NCI-H187 (cell line): ENCODE data around the gene PLXNA4.
A peak's percentile ranks its signal among the peaks of the same experiment; 100 is the strongest.

Experiments
- DNase-seq, 2 experiments: peaks; one replicate each; lab custom pipeline; 2025; lab: John Stamatoyannopoulos, UW

PLXNA4 gene

DNA sequence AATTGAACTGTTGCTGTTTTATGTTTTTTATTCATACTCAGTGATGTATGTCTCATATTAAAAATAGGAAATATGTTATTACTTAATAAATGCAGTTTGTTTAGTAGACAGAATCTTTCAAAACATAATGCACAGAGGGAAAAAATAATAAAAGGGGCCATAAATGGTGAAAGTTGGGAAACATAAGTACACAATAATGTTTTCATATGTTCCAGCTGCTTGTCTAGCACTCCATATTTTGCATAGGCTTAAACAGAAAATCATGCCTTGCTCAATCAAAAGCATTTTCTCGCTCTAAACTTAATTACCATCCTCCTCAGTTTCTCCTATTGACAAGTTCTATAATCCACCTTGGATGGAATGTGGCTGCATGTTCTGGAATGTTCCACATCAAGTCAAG lies 333.2 kb downstream of the PLXNA4 start:
- DNase-seq: no peak

- no peak for DNase-seq
Measured at GRCh38 chr7:132242192-132242812, 334.0 kb downstream of the PLXNA4 start.

GRCh38 chr7:132240821-132241422 lies 335.3 kb downstream of the PLXNA4 start:
- no peak for DNase-seq

DNA sequence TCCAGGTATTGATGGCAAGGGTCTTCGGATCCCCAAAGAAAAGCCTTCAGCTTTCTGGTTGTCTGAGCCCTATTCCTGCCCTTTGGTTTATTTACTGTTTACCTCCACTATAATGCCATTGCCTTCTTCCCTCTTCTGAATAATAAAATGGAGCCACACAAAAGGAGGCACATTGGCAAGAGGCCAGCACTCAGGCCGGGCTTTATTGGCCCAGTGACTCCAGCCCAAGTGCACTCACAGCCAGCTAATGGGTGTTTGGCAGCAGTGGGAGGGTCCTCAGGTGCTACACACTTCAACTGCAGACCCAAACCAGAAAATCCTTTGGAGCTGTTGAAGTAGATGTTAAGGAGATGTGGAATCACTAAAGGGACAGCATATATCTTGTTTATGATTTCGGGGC lies 336.0 kb downstream of the PLXNA4 start:
- DNase-seq: peak; percentile 79 to 82

DNA sequence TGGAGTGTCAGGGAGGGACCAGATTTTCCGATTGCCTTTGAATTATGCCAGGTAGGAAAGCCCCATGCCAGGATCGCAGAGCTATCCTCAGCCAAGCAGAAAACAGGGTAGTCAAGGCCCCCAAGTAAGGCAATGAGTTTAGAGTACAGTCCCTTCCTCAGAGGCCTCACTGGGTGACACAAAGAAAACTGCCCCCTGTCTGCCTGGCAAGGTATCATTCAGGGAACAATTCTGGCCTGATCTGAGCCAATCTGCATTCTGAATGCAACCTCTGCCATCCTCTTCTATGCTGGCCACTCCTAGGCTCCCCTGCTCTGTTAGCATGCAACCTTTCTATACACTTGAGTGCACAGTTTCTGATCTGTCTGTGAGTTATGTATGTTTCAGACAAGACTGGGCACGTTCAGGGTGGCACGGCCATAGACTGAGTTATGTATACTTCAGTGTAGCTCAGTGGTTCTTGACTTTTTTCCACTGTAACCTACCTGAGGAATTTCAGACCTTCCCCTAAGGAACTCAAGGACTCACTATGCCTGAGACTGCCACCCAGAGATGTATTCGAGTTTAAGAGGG lies 336.8 kb downstream of the PLXNA4 start:
- peak; percentile 23 to 40 for DNase-seq

- DNase-seq: no peak
Measured at GRCh38 chr7:132234711-132235110, 341.6 kb downstream of the PLXNA4 start.

DNA sequence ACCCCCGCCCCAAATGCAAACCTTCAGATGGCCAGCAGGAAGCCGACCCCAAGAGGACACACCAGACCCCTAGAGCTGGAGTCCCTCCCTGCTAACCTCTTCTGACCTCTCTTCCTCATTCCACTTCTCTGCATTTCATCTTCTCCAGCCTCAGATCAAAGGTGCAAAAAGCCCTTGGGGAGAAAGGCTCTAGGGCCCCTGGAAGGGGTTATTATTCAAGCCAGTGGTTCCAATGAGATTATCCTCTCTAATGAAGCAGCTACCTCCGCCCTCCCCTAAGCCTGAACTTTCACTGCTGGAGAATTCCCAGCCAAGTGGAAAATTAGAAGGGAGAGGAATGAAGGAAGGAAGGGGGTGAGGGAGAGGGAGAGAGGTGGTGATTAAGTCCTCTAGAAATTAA lies 343.9 kb downstream of the PLXNA4 start:
- DNase-seq: no peak

DNA sequence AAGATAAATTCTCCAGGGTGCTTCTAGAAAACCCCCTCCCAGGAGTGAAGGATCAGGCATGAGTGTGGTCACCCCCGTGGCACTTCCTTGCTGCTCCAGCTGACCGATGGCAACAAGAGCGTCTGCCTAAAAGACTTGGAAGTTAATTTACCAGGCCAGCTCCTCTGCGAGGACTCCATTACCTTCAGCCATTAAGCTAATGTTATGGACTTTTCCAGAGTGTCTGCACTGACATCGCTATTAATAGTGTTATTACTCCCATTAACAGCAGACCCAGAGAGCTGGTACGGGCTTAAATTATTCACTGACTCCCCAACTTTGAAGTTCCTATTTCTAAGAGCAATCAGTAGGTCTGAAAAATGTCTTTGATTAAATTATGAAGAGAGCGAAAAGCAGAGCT lies 345.8 kb downstream of the PLXNA4 start:
- no peak for DNase-seq

- no peak for DNase-seq
Measured at GRCh38 chr7:132228240-132228639, 348.0 kb downstream of the PLXNA4 start.

DNA sequence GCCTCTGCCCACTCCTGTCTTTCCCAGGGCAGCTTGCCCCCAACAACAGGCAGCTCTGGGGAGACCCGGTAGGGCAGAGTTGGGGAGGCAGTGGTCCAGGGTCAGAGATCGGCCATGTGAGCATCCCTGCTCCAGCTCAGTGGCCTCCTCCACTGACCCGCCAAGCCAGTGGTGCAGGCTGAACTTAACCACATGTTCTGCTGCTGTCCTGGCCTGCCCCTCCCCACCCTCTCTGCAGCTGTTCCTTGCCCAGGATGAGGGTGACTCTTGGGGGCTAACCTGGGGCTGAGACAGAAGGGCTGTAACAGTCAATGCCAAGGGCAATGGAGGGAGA lies 349.3 kb downstream of the PLXNA4 start:
- DNase-seq: no peak

DNA sequence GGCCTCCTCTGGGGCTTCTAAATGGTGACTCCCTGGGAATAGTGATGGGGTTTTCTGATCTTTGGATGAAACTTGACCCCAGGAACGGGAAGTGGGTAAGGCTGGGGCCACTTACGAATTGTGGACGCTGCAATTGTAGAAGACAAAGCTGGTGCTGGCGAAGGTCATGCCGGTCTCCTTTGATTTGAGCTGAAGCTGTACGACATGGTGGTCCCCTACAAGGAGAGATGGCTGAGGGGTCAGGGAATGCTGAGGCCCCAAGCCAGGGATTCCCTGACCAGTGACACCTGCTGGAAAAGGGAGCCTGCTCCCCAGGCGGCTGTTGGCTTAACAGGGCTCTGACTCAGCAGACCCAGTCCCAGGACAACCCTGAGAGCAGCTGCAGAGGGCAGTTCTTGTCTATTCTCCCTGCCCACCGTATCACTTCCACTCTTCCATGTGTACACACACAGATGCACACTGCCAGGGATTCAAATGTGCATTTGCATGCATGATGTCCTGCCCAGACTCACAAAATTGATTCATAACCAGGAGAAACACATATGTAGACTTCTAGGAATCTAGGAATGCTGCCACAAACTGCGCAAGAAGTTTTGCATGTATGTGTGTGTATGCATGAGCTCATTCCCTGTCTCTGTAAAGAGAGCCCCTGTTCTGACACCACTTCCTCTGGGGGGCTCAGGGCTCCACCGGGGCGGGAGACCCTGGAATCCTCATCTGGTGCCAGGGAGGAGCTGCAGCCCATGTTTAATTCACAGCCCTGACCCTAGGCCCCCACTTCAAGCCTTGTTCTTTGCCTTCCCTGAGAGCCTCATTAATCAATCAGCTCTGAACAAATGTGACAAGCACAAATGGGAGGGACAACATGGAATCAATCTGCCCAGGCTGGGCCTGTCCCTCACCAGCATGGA lies 350.0 kb downstream of the PLXNA4 start:
- DNase-seq: no peak

- no peak for DNase-seq
Measured at GRCh38 chr7:132225216-132226030, 350.8 kb downstream of the PLXNA4 start.

- no peak for DNase-seq
Measured at GRCh38 chr7:132221356-132221755, 354.9 kb downstream of the PLXNA4 start.

GRCh38 chr7:132220060-132220459 lies 356.2 kb downstream of the PLXNA4 start:
- DNase-seq: no peak

GRCh38 chr7:132218876-132219275 lies 357.4 kb downstream of the PLXNA4 start:
- DNase-seq: no peak

- no peak for DNase-seq
Measured at GRCh38 chr7:132216847-132217525, 359.3 kb downstream of the PLXNA4 start.

GRCh38 chr7:132214452-132214851 lies 361.8 kb downstream of the PLXNA4 start:
- no peak for DNase-seq

GRCh38 chr7:132213583-132213982 lies 362.7 kb downstream of the PLXNA4 start:
- no peak for DNase-seq

DNA sequence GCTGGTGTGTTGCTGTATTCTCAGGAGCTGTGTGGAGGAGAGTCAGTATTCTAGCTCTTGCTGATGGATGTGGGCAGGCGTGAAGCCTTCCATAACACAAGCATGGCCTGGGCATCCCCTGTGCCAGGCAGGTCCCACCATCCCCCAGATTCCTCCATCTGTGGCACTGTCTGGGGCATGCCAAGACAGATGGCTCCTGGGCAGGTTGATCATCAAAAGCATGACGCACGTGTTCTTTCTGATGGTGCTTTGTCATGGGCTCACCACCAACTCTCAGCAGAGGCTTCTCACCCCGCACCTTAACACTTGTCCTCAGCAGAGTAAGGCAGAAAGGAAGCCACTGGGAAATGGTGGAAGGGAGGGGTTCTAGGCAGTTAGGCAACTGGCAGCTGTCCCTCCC lies 364.3 kb downstream of the PLXNA4 start:
- DNase-seq: no peak

DNA sequence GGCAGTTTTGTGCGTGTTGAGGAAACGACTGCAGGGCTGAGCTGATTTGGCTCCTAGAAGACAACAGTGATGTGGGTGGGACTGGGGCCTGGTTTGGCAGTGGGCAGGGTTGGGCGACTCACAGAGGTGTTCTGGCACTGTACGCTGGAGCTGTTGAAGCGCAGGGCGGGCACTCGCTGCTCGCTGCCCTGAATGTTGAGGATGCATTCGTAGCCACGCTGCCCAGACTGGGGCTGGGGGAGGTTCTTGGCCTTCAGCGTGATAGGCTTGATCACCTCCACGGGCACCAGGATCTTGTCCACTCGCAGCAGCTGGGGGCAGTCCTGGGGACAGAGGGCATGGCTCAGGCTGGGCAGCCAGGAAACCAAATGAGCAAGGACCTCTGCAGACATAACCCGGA lies 365.4 kb downstream of the PLXNA4 start:
- no peak for DNase-seq

- no peak for DNase-seq
Measured at GRCh38 chr7:132207782-132208181, 368.5 kb downstream of the PLXNA4 start.
